Fibroblast of the aortic adventitia (primary cell): ENCODE measurements around the gene ZBTB16. TPM values are rescaled to one million over a fixed set of nuclear protein-coding genes. Genes with fewer than 3 reads are reported as not detected.

Source experiments
- DNase-seq: peaks from one replicate; pipeline ENCODE4 v3.0.0-alpha.2; 2010; ENCODE audit warnings: low read depth
- H3K4me3 ChIP-seq: 2 replicates; pipeline ENCODE4 v1.5.1; 2011; ENCODE audit warnings: low read depth, mild to moderate bottlenecking, control low read depth, low read length, moderate library complexity
- CTCF ChIP-seq: IDR thresholded peaks from 2 replicates; pipeline ENCODE4 v1.5.1; 2011; ENCODE audit warnings: mild to moderate bottlenecking, low read length, control low read depth, inconsistent platforms; ENCODE audit not compliant: insufficient read depth
- total RNA-seq: library from RNA; depleted of rRNA; stranded (reverse); fragments of >200 nt; gene quantifications from 2 replicates; pipeline ENCODE4 v1.2.3, GENCODE V29; 2012; ENCODE audit warnings: low replicate concordance

ZBTB16 gene
- total RNA-seq, 1 donor = 0.27 TPM

DNA sequence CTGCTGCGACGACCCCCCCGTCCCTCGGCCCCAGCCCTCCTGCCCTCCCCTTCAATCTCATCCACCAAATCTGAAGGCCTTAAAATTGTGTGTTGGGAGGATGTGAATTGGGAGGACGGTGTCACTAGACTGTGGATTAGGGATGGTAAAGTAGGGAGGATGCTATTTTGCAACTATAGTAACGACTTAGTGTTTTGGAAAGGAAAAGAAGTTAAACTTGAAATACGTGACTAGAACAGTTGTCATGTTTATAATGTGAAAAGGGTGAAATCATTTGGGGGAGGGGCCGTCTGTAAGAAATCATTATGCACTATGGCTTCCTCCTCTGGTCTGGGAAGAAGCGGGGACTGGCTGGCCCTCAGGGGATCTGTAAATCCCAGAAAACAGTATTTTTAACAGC, 193.3 kb downstream of the ZBTB16 start:
- no peak for TF ChIP-seq CTCF
- no peak for DNase-seq
- H3K4me3 ChIP-seq = no peak overlapping the region

- no peak for TF ChIP-seq CTCF
- H3K4me3 ChIP-seq = no peak overlapping the region
- no peak for DNase-seq
These were observed 194.3 kb downstream of the ZBTB16 start for GRCh38 chr11:114253771-114254170.

DNA sequence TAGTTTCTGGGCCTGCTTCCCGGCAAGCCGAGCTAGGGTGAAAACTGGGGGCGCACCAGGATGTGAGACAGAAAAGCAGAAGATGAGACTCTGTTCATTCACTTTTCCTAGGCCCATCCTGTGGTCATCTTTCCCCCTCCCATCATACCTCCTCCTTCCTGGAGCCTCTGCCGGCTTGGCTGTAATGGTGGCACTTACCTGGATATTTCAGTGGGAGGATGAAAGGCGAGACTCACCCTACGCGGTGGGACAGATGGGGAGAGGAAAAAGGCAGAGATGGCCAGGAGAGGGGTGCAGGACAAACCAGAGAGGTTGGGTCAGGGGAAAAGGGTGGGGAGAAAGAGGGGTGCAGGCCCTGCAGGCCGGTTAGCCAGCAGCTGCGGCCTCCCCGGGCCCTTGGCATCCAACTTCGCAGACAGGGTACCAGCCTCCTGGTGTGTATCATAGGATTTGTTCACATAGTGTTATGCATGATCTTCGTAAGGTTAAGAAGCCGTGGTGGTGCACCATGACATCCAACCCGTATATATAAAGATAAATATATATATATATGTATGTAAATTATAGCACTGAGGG, 195.1 kb downstream of the ZBTB16 start:
- H3K4me3 ChIP-seq = no peak overlapping the region
- DNase-seq = no peak
- no peak for TF ChIP-seq CTCF

- no peak overlapping the region for H3K4me3 ChIP-seq
- TF ChIP-seq CTCF = no peak
- DNase-seq = no peak
These were observed 195.8 kb downstream of the ZBTB16 start for GRCh38 chr11:114255289-114255688.

DNA sequence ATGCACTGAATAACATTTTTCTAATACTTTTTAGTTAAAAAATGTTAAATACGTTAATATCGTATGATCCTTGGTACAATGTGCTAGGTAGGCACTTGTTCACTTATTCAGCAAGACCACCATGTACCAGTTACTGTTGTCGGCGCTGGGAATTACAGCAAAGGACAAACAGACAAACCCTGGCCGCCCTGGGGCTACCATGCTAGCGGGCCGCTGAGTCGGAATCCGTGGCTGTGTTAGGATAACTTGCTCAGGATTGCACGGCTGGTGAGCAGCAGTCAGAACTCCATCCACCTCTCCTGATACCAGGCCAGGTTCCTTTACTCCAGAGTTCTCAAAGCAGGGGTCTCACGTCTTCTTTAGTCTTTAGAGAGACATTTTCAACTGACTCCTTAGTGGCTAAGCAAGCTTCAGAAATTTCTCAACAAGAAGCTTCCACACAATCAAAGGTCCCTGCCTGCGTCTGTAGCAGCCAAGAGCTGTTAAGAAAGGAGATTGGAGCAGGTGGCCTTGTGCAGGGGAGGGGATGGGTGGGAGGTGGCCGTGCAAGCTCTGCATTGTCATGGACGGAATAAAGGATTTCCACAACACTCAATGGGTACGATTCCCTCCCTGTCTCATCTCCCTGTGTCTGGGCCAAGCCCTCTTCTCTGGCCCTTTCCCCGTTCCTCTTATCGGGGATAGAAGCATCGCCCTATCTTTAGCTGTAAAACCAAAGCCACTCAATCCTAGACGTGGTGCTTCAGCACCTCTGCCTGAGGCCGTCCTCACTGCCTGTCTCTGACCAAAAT, 196.9 kb downstream of the ZBTB16 start:
- no peak for DNase-seq
- no peak for TF ChIP-seq CTCF
- H3K4me3 ChIP-seq = no peak overlapping the region

- TF ChIP-seq CTCF = no peak
- H3K4me3 ChIP-seq = no peak overlapping the region
- DNase-seq = no peak
These were observed 197.4 kb downstream of the ZBTB16 start for GRCh38 chr11:114256967-114257286.
